GM12878 (cell line): ENCODE measurements around the gene ZNF493. TPM values are rescaled to one million over a fixed set of nuclear protein-coding genes. Genes with fewer than 3 reads are reported as not detected.
A peak's percentile ranks its signal among the peaks of the same experiment; 100 is the strongest.

Source experiments
- BACH1 ChIP-seq: fragments of 450-650 bp; IDR thresholded peaks from 2 replicates; pipeline ENCODE4 v1.6.1; 2017; ENCODE audit warnings: mild to moderate bottlenecking, borderline replicate concordance
- BCL11A ChIP-seq: IDR thresholded peaks from 2 replicates; pipeline ENCODE4 v1.6.1; 2011; ENCODE audit warnings: low read depth, low read length
- BMI1 ChIP-seq: fragments of 450-650 bp; IDR thresholded peaks from 2 replicates; pipeline ENCODE4 v1.6.1; 2016; ENCODE audit warnings: mild to moderate bottlenecking, moderate library complexity, borderline replicate concordance
- CHD1 ChIP-seq: IDR thresholded peaks from 2 replicates; pipeline ENCODE4 v1.6.1; 2012; ENCODE audit warnings: low read depth, low read length, improper control_type of control experiment
- EP300 ChIP-seq, 2 experiments: fragments of 150-350 bp in 1 of 2; IDR thresholded peaks; 2 replicates each; pipeline ENCODE4 v1.6.1; 2011 to 2012; ENCODE audit warnings: low read depth in 2 of 2, low read length in 2 of 2, borderline replicate concordance in 1 of 2, improper control_type of control experiment in 1 of 2, inconsistent platforms in 1 of 2; ENCODE audit not compliant: control insufficient read depth in 1 of 2
- IKZF1 ChIP-seq: fragments of 450-650 bp; conservative IDR thresholded peaks from 2 replicates; pipeline ENCODE4 v1.6.1; 2017; ENCODE audit warnings: antibody characterized with exemption, mild to moderate bottlenecking
- JUND ChIP-seq: IDR thresholded peaks from 2 replicates; pipeline ENCODE4 v1.6.1; 2012; ENCODE audit warnings: low read depth, mild to moderate bottlenecking, low read length, improper control_type of control experiment, moderate library complexity
- KAT2A ChIP-seq: conservative IDR thresholded peaks from 2 replicates; pipeline ENCODE4 v1.6.1; 2011; ENCODE audit warnings: low read depth, low read length; ENCODE audit not compliant: control insufficient read depth
- MAX ChIP-seq: IDR thresholded peaks from 2 replicates; pipeline ENCODE4 v1.6.1; 2012; ENCODE audit warnings: low read depth, low read length, improper control_type of control experiment
- MYB ChIP-seq: fragments of 150-350 bp; IDR thresholded peaks from 2 replicates; pipeline ENCODE4 v1.6.1; 2014; ENCODE audit warnings: mild to moderate bottlenecking, low read depth, low read length, borderline replicate concordance
- NBN ChIP-seq: fragments of 450-650 bp; IDR thresholded peaks from 2 replicates; pipeline ENCODE4 v1.6.1; 2016
- PML ChIP-seq: IDR thresholded peaks from 2 replicates; pipeline ENCODE4 v1.6.1; 2012; ENCODE audit warnings: low read length, inconsistent platforms
- RAD51 ChIP-seq: fragments of 450-650 bp; IDR thresholded peaks from 2 replicates; pipeline ENCODE4 v1.6.1; 2016; ENCODE audit warnings: moderate library complexity, mild to moderate bottlenecking, inconsistent platforms
- RELA ChIP-seq: fragments of 450-650 bp; IDR thresholded peaks from 2 replicates; pipeline ENCODE4 v1.8.0; 2014; ENCODE audit warnings: borderline replicate concordance; ENCODE audit not compliant: partially characterized antibody
- TCF12 ChIP-seq: IDR thresholded peaks from 2 replicates; pipeline ENCODE4 v1.6.1; 2011; ENCODE audit warnings: low read depth, mild to moderate bottlenecking, low read length
- polyA plus RNA-seq, 11 experiments: library from polyadenylated mRNA; depleted of rRNA in 4 of 11; unstranded in 6 of 11; stranded (reverse) in 5 of 11; fragments of >200 nt; fragmentation: Nextera tagmentation in 4 of 11; fragmentation: Illumina TruSeq in 1 of 11; extraction: Ambion mirVana in 4 of 11; extraction: Trizol in 1 of 11; gene quantifications; 1 replicate in 1 of 11; 2 replicates in 10 of 11; pipeline versions ENCODE4 v1.2.1 to v1.2.3, GENCODE V29; 2011 to 2016; ENCODE audit warnings: inconsistent platforms in 2 of 11, missing spikeins in 2 of 11, low read depth in 1 of 11
- total RNA-seq, 4 experiments: library from RNA; depleted of rRNA in 3 of 4; stranded (reverse); fragments of >200 nt in 3 of 4; fragmentation: Illumina TruSeq in 1 of 4; extraction: Trizol in 1 of 4; gene quantifications; 2 replicates each; pipeline versions ENCODE4 v1.2.1 to v1.2.3, GENCODE V29; 2013 to 2021
- TF ChIP-seq, protein P1 (sequence below): IDR thresholded peaks from 2 replicates; pipeline ENCODE4 v1.6.1; 2012; ENCODE audit warnings: mild to moderate bottlenecking, low read depth, low read length
- TF ChIP-seq, protein P2 (sequence below): fragments of 450-650 bp; IDR thresholded peaks from 2 replicates; pipeline ENCODE4 v1.6.1; 2017; ENCODE audit warnings: antibody characterized with exemption, mild to moderate bottlenecking, moderate library complexity
- TF ChIP-seq, protein P3 (sequence below): fragments of 450-650 bp; IDR thresholded peaks from 2 replicates; pipeline ENCODE4 v1.6.1; 2016; ENCODE audit warnings: mild to moderate bottlenecking, moderate library complexity, borderline replicate concordance

The ZNF493 gene
- total and polyA plus RNA-seq, 10 of the 15 experiments (the other 5 are each of a cell fraction or from before 2014, with no cell fraction given) = 2.9 to 17.6 (median 8.3) TPM

GRCh38 chr19:21396893-21397572 is at the start of gene ZNF493 (continued):
- TF ChIP-seq CHD1 = no peak
- TF ChIP-seq NBN = peak; percentile 51; the same call in 1 of the 2 replicates
- TF ChIP-seq JUND = no peak
- TF ChIP-seq, protein P1, sequence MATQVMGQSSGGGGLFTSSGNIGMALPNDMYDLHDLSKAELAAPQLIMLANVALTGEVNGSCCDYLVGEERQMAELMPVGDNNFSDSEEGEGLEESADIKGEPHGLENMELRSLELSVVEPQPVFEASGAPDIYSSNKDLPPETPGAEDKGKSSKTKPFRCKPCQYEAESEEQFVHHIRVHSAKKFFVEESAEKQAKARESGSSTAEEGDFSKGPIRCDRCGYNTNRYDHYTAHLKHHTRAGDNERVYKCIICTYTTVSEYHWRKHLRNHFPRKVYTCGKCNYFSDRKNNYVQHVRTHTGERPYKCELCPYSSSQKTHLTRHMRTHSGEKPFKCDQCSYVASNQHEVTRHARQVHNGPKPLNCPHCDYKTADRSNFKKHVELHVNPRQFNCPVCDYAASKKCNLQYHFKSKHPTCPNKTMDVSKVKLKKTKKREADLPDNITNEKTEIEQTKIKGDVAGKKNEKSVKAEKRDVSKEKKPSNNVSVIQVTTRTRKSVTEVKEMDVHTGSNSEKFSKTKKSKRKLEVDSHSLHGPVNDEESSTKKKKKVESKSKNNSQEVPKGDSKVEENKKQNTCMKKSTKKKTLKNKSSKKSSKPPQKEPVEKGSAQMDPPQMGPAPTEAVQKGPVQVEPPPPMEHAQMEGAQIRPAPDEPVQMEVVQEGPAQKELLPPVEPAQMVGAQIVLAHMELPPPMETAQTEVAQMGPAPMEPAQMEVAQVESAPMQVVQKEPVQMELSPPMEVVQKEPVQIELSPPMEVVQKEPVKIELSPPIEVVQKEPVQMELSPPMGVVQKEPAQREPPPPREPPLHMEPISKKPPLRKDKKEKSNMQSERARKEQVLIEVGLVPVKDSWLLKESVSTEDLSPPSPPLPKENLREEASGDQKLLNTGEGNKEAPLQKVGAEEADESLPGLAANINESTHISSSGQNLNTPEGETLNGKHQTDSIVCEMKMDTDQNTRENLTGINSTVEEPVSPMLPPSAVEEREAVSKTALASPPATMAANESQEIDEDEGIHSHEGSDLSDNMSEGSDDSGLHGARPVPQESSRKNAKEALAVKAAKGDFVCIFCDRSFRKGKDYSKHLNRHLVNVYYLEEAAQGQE = no peak
- TF ChIP-seq IKZF1 = 0 out of 2 replicates have a peak, but pooled peaks have one; percentile 34
- TF ChIP-seq, protein P2, sequence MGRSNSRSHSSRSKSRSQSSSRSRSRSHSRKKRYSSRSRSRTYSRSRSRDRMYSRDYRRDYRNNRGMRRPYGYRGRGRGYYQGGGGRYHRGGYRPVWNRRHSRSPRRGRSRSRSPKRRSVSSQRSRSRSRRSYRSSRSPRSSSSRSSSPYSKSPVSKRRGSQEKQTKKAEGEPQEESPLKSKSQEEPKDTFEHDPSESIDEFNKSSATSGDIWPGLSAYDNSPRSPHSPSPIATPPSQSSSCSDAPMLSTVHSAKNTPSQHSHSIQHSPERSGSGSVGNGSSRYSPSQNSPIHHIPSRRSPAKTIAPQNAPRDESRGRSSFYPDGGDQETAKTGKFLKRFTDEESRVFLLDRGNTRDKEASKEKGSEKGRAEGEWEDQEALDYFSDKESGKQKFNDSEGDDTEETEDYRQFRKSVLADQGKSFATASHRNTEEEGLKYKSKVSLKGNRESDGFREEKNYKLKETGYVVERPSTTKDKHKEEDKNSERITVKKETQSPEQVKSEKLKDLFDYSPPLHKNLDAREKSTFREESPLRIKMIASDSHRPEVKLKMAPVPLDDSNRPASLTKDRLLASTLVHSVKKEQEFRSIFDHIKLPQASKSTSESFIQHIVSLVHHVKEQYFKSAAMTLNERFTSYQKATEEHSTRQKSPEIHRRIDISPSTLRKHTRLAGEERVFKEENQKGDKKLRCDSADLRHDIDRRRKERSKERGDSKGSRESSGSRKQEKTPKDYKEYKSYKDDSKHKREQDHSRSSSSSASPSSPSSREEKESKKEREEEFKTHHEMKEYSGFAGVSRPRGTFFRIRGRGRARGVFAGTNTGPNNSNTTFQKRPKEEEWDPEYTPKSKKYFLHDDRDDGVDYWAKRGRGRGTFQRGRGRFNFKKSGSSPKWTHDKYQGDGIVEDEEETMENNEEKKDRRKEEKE = no peak
- no peak for TF ChIP-seq KAT2A
- no peak for TF ChIP-seq MYB
- TF ChIP-seq BMI1 = no peak
- TF ChIP-seq RAD51 = no peak
- no peak for TF ChIP-seq BACH1
- TF ChIP-seq, protein P3, sequence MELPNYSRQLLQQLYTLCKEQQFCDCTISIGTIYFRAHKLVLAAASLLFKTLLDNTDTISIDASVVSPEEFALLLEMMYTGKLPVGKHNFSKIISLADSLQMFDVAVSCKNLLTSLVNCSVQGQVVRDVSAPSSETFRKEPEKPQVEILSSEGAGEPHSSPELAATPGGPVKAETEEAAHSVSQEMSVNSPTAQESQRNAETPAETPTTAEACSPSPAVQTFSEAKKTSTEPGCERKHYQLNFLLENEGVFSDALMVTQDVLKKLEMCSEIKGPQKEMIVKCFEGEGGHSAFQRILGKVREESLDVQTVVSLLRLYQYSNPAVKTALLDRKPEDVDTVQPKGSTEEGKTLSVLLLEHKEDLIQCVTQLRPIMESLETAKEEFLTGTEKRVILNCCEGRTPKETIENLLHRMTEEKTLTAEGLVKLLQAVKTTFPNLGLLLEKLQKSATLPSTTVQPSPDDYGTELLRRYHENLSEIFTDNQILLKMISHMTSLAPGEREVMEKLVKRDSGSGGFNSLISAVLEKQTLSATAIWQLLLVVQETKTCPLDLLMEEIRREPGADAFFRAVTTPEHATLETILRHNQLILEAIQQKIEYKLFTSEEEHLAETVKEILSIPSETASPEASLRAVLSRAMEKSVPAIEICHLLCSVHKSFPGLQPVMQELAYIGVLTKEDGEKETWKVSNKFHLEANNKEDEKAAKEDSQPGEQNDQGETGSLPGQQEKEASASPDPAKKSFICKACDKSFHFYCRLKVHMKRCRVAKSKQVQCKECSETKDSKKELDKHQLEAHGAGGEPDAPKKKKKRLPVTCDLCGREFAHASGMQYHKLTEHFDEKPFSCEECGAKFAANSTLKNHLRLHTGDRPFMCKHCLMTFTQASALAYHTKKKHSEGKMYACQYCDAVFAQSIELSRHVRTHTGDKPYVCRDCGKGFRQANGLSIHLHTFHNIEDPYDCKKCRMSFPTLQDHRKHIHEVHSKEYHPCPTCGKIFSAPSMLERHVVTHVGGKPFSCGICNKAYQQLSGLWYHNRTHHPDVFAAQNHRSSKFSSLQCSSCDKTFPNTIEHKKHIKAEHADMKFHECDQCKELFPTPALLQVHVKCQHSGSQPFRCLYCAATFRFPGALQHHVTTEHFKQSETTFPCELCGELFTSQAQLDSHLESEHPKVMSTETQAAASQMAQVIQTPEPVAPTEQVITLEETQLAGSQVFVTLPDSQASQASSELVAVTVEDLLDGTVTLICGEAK = peak; percentile 85
- TF ChIP-seq RELA = no peak
- TF ChIP-seq BCL11A = no peak
- TF ChIP-seq EP300 (IDR thresholded peaks at IDR 0.05; ENCODE audit: borderline replicate concordance in 1 of 2, control insufficient read depth in 1 of 2, low read depth in 2 of 2, low read length in 2 of 2) = no peak
- no peak for TF ChIP-seq PML
- TF ChIP-seq TCF12 = no peak
- no peak for TF ChIP-seq MAX
